Breast epithelium (tissue), 3 donors: ENCODE data around the gene CTH.

Experiments used
- POLR2A ChIP-seq: fragments of 450-650 bp; IDR thresholded peaks from one replicate; pipeline ENCODE4 v1.6.1; 2016; ENCODE audit warnings: antibody characterized with exemption, mild to moderate bottlenecking, moderate library complexity
- POLR2AphosphoS5 ChIP-seq, 3 donors: sonication (generic); formaldehyde crosslinking; IDR thresholded peaks; one replicate each; pipeline ENCODE4 v1.6.1; 2017; ENCODE audit warnings: antibody characterized with exemption in 3 of 3
- TF ChIP-seq, protein P1 (sequence below), 3 donors: fragments of 450-650 bp; IDR thresholded peaks; one replicate each; pipeline ENCODE4 v1.5.1; 2016 to 2017; ENCODE audit warnings: antibody characterized with exemption in 3 of 3, mild to moderate bottlenecking in 3 of 3, moderate library complexity in 3 of 3

DNA sequence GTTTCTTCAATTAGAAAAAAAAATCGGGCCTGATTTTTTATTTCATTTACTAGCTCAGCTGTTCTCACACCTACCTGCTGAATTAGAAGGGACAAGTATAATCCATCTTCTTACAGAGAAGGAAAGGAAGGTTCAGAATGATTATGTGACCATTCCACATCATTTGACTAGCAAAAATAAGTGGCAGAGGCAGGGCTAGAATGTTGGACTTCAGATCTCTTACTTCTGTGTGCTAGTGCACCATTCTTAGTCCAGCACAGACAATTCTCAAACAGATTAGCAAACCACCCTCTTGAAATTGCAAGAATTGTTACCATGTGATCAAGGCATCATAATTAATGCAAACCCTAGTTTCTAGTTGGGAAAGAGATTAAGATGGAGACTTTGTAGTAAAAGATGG is 32.7 kb downstream of the CTH start:
- no peak for TF ChIP-seq POLR2A
- TF ChIP-seq, protein P1, sequence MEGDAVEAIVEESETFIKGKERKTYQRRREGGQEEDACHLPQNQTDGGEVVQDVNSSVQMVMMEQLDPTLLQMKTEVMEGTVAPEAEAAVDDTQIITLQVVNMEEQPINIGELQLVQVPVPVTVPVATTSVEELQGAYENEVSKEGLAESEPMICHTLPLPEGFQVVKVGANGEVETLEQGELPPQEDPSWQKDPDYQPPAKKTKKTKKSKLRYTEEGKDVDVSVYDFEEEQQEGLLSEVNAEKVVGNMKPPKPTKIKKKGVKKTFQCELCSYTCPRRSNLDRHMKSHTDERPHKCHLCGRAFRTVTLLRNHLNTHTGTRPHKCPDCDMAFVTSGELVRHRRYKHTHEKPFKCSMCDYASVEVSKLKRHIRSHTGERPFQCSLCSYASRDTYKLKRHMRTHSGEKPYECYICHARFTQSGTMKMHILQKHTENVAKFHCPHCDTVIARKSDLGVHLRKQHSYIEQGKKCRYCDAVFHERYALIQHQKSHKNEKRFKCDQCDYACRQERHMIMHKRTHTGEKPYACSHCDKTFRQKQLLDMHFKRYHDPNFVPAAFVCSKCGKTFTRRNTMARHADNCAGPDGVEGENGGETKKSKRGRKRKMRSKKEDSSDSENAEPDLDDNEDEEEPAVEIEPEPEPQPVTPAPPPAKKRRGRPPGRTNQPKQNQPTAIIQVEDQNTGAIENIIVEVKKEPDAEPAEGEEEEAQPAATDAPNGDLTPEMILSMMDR (IDR thresholded peaks at IDR 0.05): no peak
- no peak for TF ChIP-seq POLR2AphosphoS5 (IDR thresholded peaks at IDR 0.05)
